Astrocyte (in vitro differentiated cells and primary cell): ENCODE measurements around the gene COL19A1. TPM values are rescaled to one million over a fixed set of nuclear protein-coding genes. Genes with fewer than 3 reads are reported as not detected.

Source experiments
- DNase-seq: peaks from one replicate; pipeline ENCODE4 v3.0.0-alpha.2; 2010; ENCODE audit warnings: low read depth
- FAIRE-seq: peaks from 2 replicates; lab custom pipeline; 2011; peaks lifted over from hg19 to GRCh38; lab: Jason Lieb, UNC
- H2AFZ ChIP-seq: 2 replicates; pipeline ENCODE4 v1.6.0; 2012; ENCODE audit warnings: low read depth, low read length, inconsistent platforms
- H3K27ac ChIP-seq: 2 replicates; pipeline ENCODE4 v1.5.1; 2011; ENCODE audit warnings: low read depth, low read length, inconsistent platforms
- H3K27me3 ChIP-seq: 2 replicates; pipeline ENCODE4 v1.6.0; 2011; ENCODE audit warnings: low read length, inconsistent platforms; ENCODE audit not compliant: insufficient read depth
- H3K36me3 ChIP-seq: 2 replicates; pipeline ENCODE4 v1.5.1; 2011; ENCODE audit warnings: low read length, inconsistent platforms; ENCODE audit not compliant: insufficient read depth
- H3K4me1 ChIP-seq: 2 replicates; pipeline ENCODE4 v1.5.1; 2011; ENCODE audit warnings: low read length, inconsistent platforms; ENCODE audit not compliant: insufficient read depth
- H3K4me2 ChIP-seq: 2 replicates; pipeline ENCODE4 v1.6.0; 2012; ENCODE audit warnings: low read length, inconsistent platforms
- H3K4me3 ChIP-seq: 2 replicates; pipeline ENCODE4 v1.5.1; 2011; ENCODE audit warnings: low read depth, mild to moderate bottlenecking, low read length, inconsistent platforms; ENCODE audit not compliant: insufficient read depth
- H3K79me2 ChIP-seq: 2 replicates; pipeline ENCODE4 v1.6.0; 2012; ENCODE audit warnings: mild to moderate bottlenecking, low read length, inconsistent platforms; ENCODE audit not compliant: insufficient read depth
- H3K9ac ChIP-seq: 2 replicates; pipeline ENCODE4 v1.6.0; 2012; ENCODE audit warnings: mild to moderate bottlenecking, low read length, inconsistent platforms
- H3K9me3 ChIP-seq: 2 replicates; pipeline ENCODE4 v1.5.1; 2012; ENCODE audit warnings: low read depth, mild to moderate bottlenecking, low read length, inconsistent platforms; ENCODE audit not compliant: insufficient read depth
- H4K20me1 ChIP-seq: 2 replicates; pipeline ENCODE4 v1.6.0; 2012; ENCODE audit warnings: low read length, inconsistent platforms; ENCODE audit not compliant: insufficient read depth
- H3K27ac Mint-ChIP-seq: one replicate; pipeline ENCODE4 v1.8.0; 2021; ENCODE audit warnings: mild to moderate bottlenecking, mixed read lengths; ENCODE audit not compliant: unreplicated experiment
- H3K27me3 Mint-ChIP-seq: one replicate; pipeline ENCODE4 v1.8.0; 2021; ENCODE audit warnings: low read depth, mixed read lengths; ENCODE audit not compliant: unreplicated experiment
- H3K36me3 Mint-ChIP-seq: one replicate; pipeline ENCODE4 v1.8.0; 2021; ENCODE audit warnings: low read depth, mixed read lengths; ENCODE audit not compliant: unreplicated experiment
- H3K4me1 Mint-ChIP-seq: one replicate; pipeline ENCODE4 v1.8.0; 2021; ENCODE audit warnings: low read depth, mixed read lengths; ENCODE audit not compliant: unreplicated experiment
- H3K4me3 Mint-ChIP-seq: one replicate; pipeline ENCODE4 v1.8.0; 2021; ENCODE audit warnings: mild to moderate bottlenecking, moderate library complexity, mixed read lengths; ENCODE audit not compliant: unreplicated experiment
- H3K9me3 Mint-ChIP-seq: one replicate; pipeline ENCODE4 v1.8.0; 2021; ENCODE audit warnings: mild to moderate bottlenecking, mixed read lengths; ENCODE audit not compliant: unreplicated experiment
- EZH2 ChIP-seq: IDR thresholded peaks from 2 replicates; pipeline ENCODE4 v1.6.1; 2012; ENCODE audit warnings: mild to moderate bottlenecking, low read length, inconsistent platforms; ENCODE audit not compliant: insufficient read depth
- total RNA-seq: library from RNA; stranded (reverse); gene quantifications from 2 replicates; pipeline ENCODE4 v1.2.1, GENCODE V29; 2021
- TF ChIP-seq, protein P1 (sequence below): IDR thresholded peaks from 2 replicates; pipeline ENCODE4 v1.5.1; 2011; ENCODE audit warnings: low read depth, mild to moderate bottlenecking, inconsistent platforms, low read length, moderate library complexity; ENCODE audit not compliant: insufficient read depth

The COL19A1 gene
- total RNA-seq, 1 donor from 2014 or later: 0.18 TPM

- Mint-ChIP-seq H3K27me3 (peaks cover 20% of the 10 kb centered on the region), H3K36me3 (no peaks in the 10 kb centered on the region), H3K9me3 (no peaks in the 10 kb centered on the region), H3K4me3 (peak overlapping the region; percentile 82), H3K4me1 (peaks cover 8% of the 10 kb centered on the region), H3K27ac (no peak overlapping the region)
- no peak for TF ChIP-seq EZH2
- TF ChIP-seq, protein P1, sequence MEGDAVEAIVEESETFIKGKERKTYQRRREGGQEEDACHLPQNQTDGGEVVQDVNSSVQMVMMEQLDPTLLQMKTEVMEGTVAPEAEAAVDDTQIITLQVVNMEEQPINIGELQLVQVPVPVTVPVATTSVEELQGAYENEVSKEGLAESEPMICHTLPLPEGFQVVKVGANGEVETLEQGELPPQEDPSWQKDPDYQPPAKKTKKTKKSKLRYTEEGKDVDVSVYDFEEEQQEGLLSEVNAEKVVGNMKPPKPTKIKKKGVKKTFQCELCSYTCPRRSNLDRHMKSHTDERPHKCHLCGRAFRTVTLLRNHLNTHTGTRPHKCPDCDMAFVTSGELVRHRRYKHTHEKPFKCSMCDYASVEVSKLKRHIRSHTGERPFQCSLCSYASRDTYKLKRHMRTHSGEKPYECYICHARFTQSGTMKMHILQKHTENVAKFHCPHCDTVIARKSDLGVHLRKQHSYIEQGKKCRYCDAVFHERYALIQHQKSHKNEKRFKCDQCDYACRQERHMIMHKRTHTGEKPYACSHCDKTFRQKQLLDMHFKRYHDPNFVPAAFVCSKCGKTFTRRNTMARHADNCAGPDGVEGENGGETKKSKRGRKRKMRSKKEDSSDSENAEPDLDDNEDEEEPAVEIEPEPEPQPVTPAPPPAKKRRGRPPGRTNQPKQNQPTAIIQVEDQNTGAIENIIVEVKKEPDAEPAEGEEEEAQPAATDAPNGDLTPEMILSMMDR: no peak
- H3K27me3 ChIP-seq: peaks cover 4% of the 10 kb centered on the region
- peaks cover 10% of the 10 kb centered on the region for H3K4me1 ChIP-seq
- no peaks in the 10 kb centered on the region for H3K9me3 ChIP-seq
- H2AFZ ChIP-seq: no peak overlapping the region
- H3K27ac ChIP-seq: no peak overlapping the region
- H3K36me3 ChIP-seq: no peaks in the 10 kb centered on the region
- H4K20me1 ChIP-seq: no peaks in the 10 kb centered on the region
- H3K4me2 ChIP-seq: peak overlapping the region; percentile 96
- H3K4me3 ChIP-seq: no peak overlapping the region
- DNase-seq (no peak), FAIRE-seq (no peak)
- H3K9ac ChIP-seq: no peak overlapping the region
- H3K79me2 ChIP-seq: no peaks in the 10 kb centered on the region
Measured at GRCh38 chr6:69868252-69868804, 2.0 kb downstream of the COL19A1 start.

DNA sequence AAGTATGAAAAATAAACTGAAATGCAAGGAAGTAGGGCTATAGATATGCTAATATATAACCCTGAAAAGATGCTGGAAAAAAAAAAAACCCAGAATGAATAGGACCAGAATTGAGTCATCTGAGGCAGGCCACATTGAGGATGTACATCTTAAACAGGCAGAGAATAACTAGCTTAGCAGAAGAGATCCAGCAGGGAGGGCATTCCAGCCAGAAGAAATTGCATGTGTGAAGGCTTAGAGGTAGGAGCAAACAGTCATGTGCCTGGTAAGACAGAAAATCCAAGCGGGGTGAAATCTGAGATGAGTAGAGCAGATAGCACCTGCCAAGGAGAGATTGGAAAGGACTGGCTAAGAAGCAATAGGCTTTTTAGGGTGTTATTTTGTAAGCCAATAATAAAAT is 2.6 kb downstream of the COL19A1 start:
- H3K27ac Mint-ChIP-seq: no peak overlapping the region
- H3K4me1 ChIP-seq: peaks cover 10% of the 10 kb centered on the region
- no peaks in the 10 kb centered on the region for H3K79me2 ChIP-seq
- no peaks in the 10 kb centered on the region for H3K36me3 ChIP-seq
- peaks cover 20% of the 10 kb centered on the region for H3K27me3 Mint-ChIP-seq
- no peaks in the 10 kb centered on the region for H3K36me3 Mint-ChIP-seq
- peaks cover 4% of the 10 kb centered on the region for H3K27me3 ChIP-seq
- H3K4me2 ChIP-seq: no peak overlapping the region
- H3K27ac ChIP-seq: no peak overlapping the region
- no peak overlapping the region for H3K9ac ChIP-seq
- H3K9me3 Mint-ChIP-seq: no peaks in the 10 kb centered on the region
- FAIRE-seq (no peak), DNase-seq (no peak)
- H2AFZ ChIP-seq: no peak overlapping the region
- TF ChIP-seq EZH2: no peak
- TF ChIP-seq, protein P1: no peak
- H3K4me3 ChIP-seq: no peak overlapping the region
- H3K4me3 Mint-ChIP-seq: no peak overlapping the region
- H4K20me1 ChIP-seq: no peaks in the 10 kb centered on the region
- peaks cover 8% of the 10 kb centered on the region for H3K4me1 Mint-ChIP-seq
- no peaks in the 10 kb centered on the region for H3K9me3 ChIP-seq

GRCh38 chr6:69871107-69871506 is 4.8 kb downstream of the COL19A1 start:
- DNase-seq (no peak), FAIRE-seq (no peak)
- H3K27me3 ChIP-seq: peaks cover 4% of the 10 kb centered on the region
- Mint-ChIP-seq H3K27ac (no peak overlapping the region), H3K27me3 (peaks cover 20% of the 10 kb centered on the region), H3K4me3 (no peak overlapping the region), H3K9me3 (no peaks in the 10 kb centered on the region), H3K36me3 (no peaks in the 10 kb centered on the region), H3K4me1 (peaks cover 8% of the 10 kb centered on the region)
- no peaks in the 10 kb centered on the region for H3K79me2 ChIP-seq
- peaks cover 4% of the 10 kb centered on the region for H3K4me1 ChIP-seq
- H2AFZ ChIP-seq: no peak overlapping the region
- no peaks in the 10 kb centered on the region for H3K9me3 ChIP-seq
- TF ChIP-seq EZH2: no peak
- TF ChIP-seq, protein P1: no peak
- H3K36me3 ChIP-seq: no peaks in the 10 kb centered on the region
- no peak overlapping the region for H3K4me3 ChIP-seq
- H3K9ac ChIP-seq: no peak overlapping the region
- H4K20me1 ChIP-seq: no peaks in the 10 kb centered on the region
- no peak overlapping the region for H3K4me2 ChIP-seq
- H3K27ac ChIP-seq: no peak overlapping the region
